ENCODE results near the gene S100A7A.

The S100A7A gene

DNA sequence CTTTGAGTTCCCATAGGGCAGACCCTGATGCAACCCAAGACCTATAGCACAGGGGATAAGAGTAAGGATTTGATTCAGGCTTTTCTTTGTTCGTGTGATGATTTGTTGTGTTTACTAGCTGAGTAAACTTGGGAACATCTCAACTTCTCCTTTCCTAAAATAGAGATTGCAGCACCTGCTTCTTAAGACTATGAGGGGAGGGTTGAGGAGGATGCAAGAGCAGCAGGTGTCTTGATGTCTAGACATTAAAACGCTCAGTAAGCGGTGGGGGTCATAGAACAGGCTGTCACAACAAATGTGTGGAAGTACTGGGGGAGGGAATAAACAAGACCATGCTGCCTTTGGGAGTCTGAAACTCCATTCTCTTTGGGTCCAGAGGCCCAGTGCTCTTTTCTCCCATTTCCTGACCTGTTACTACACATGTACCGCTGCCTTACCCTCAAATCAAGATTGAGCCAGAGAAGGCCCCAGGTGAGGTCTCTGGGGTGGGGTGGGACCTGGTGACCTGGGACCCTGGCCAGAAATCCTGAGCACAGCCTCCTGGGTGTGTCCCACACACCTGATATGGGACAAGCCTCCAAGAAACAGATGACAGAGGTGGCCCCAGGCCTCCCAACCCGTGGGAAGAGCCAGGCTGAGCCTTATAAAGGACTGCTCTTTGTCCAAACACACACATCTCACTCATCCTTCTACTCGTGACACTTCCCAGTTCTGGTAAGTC is at the start of gene S100A7A:
TSS of gene S100A7A (plus strand) at position 671 of the 721 bp plus-strand sequence. CDS start 1,563 bp downstream, outside the sequence.
- H3K27ac Mint-ChIP-seq = no peak within 1 kb of the TSS
- peaks cover 20% of the 10 kb centered on the region for H3K27me3 Mint-ChIP-seq
- peaks cover 3% of the 10 kb centered on the region for H3K9me3 Mint-ChIP-seq (ENCODE audit: low read depth)
- H3K4me3 Mint-ChIP-seq = no peak within 1 kb of the TSS
- H3K4me1 Mint-ChIP-seq (ENCODE audit: low read depth) = no peaks in the 10 kb centered on the region
- no peaks in the 10 kb centered on the region for H3K36me3 Mint-ChIP-seq

DNA sequence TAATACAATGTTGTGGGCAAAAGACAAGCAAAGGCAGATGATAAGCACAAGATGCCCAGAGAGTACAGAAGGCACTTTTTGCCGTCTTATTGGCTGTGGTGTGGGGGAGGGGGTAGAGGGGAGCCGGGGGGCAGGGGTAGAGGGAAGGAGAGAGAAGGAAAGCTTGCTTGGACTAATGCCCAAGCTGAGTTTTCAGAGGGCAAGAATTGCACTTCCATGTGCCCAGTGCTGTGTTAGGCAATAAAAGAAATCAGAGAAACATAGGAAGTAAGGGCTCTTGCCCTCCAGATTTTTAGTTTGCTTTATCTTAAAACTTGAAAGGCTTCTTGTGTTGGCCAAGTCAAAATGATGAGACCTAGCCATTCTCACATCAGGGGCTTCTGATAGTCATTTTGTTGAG is 49.2 kb upstream of the S100A7A start:
- no peaks in the 10 kb centered on the region for H3K36me3 Mint-ChIP-seq
- no peak overlapping the region for H3K27ac Mint-ChIP-seq
- H3K4me3 Mint-ChIP-seq = no peak overlapping the region
- no peaks in the 10 kb centered on the region for H3K9me3 Mint-ChIP-seq (ENCODE audit: low read depth)
- H3K27me3 Mint-ChIP-seq = peaks cover 2% of the 10 kb centered on the region
- no peaks in the 10 kb centered on the region for H3K4me1 Mint-ChIP-seq (ENCODE audit: low read depth)

DNA sequence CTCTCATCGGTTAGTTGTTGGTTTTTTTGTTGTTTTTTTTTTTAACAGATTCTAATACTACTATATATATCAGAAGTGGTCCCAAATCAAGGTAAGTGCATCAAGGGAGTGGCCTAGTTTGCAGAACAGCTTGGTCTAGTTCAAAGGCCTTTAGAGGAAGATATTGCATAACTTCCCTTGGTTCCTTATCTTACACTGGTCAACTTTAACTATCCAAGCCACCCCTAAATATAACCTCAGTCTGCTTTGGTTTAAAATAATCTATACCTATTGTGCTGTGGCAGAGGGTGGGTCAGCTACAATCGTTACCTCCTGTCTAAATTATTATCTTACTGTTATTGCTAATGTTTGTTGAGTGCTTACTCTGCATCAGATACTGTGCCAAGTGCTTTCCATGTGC is 47.8 kb upstream of the S100A7A start:
- Mint-ChIP-seq H3K4me3 (no peak overlapping the region), H3K9me3 (ENCODE audit: low read depth) (no peaks in the 10 kb centered on the region), H3K27ac (no peak overlapping the region), H3K4me1 (ENCODE audit: low read depth) (no peaks in the 10 kb centered on the region), H3K36me3 (no peaks in the 10 kb centered on the region), H3K27me3 (peaks cover 6% of the 10 kb centered on the region)

DNA sequence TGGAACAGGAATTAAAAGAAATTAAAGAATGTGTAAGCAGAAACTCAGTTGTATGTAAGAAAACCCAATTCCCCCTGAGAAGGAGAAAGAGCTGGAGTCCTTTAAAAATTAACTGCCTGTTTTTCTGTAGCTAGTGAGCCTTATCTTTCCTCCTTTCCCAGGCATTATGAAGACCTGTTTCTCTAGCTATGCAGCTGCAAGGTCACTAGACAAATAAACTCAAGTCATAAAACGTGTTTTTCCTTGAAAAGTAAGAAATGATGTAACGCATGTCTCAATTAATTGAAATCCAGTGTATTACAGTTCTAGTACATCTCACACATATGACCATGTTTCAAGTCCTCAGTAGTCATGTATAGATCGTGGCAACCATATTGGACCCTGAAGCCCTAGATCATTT is 46.2 kb upstream of the S100A7A start:
- no peak overlapping the region for H3K27ac Mint-ChIP-seq
- H3K4me3 Mint-ChIP-seq = no peak overlapping the region
- peaks cover 7% of the 10 kb centered on the region for H3K27me3 Mint-ChIP-seq
- no peaks in the 10 kb centered on the region for H3K36me3 Mint-ChIP-seq
- no peaks in the 10 kb centered on the region for H3K9me3 Mint-ChIP-seq (ENCODE audit: low read depth)
- no peaks in the 10 kb centered on the region for H3K4me1 Mint-ChIP-seq (ENCODE audit: low read depth)

DNA sequence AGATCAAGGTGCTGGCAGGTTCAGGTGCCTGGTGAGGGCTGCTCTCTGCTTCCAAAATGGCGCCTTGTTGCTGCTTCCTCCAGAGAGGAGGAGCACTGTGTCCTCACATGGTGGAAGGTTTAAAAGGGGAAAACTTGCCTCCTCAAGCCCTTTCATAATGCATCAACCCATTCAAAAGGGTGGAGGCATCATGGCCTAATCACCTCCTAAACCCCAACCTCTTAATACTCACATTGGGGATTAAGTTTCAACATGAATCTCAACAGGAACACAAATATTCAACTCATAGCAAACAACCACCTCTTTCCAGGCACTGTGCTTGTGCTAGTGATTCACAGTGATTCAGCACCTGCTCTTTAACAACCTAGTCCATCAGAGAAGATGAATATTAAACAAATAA is 45.1 kb upstream of the S100A7A start:
- H3K36me3 Mint-ChIP-seq = no peaks in the 10 kb centered on the region
- H3K4me1 Mint-ChIP-seq (ENCODE audit: low read depth) = no peaks in the 10 kb centered on the region
- H3K4me3 Mint-ChIP-seq = no peak overlapping the region
- H3K9me3 Mint-ChIP-seq (ENCODE audit: low read depth) = no peaks in the 10 kb centered on the region
- H3K27me3 Mint-ChIP-seq = peaks cover 10% of the 10 kb centered on the region
- H3K27ac Mint-ChIP-seq = no peak overlapping the region

DNA sequence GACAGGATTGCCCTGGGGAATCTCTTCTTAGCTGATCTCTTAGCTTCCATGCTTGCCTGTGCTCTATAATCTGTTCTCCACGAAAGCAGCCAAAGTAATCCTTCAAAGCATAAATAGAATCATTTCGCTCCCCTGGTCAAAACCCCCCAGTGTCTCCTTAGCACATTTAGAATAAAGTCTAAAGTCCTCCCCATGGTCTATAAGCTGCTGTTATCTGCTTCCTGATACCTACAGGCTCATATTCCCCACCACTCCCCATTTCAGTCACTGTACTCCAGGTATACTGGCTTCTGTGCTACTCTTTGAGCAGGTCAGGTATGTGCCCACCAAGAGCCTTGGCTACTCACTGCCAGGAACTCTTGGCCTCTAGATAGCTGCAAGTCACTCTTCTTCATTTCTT is 43.7 kb upstream of the S100A7A start:
- H3K4me1 Mint-ChIP-seq (ENCODE audit: low read depth) = no peaks in the 10 kb centered on the region
- no peak overlapping the region for H3K4me3 Mint-ChIP-seq
- H3K9me3 Mint-ChIP-seq (ENCODE audit: low read depth) = no peaks in the 10 kb centered on the region
- no peak overlapping the region for H3K27ac Mint-ChIP-seq
- peaks cover 3% of the 10 kb centered on the region for H3K36me3 Mint-ChIP-seq
- H3K27me3 Mint-ChIP-seq = peaks cover 18% of the 10 kb centered on the region

DNA sequence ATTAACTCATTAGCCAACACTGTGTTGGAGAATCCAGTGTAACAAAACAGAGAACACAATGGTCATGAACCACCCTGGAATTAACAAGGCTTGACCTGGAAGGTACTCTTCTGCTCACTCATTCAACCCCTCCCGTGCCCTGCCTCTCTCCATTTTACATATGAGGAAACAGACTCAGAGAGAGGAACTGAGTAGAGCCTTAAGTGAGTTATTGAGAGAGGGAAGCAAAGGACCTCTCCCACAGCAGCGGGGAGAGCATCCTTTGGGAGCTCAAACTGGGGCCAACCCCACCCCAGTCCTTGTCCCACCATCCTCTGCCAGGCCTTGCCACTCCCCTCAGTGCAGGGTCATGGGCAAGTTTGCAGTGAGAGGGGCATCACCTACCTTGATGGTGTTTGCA is 42.2 kb upstream of the S100A7A start:
- peaks cover 3% of the 10 kb centered on the region for H3K36me3 Mint-ChIP-seq
- H3K9me3 Mint-ChIP-seq (ENCODE audit: low read depth) = no peaks in the 10 kb centered on the region
- no peak overlapping the region for H3K4me3 Mint-ChIP-seq
- H3K27me3 Mint-ChIP-seq = peaks cover 21% of the 10 kb centered on the region
- H3K27ac Mint-ChIP-seq = no peak overlapping the region
- no peaks in the 10 kb centered on the region for H3K4me1 Mint-ChIP-seq (ENCODE audit: low read depth)

DNA sequence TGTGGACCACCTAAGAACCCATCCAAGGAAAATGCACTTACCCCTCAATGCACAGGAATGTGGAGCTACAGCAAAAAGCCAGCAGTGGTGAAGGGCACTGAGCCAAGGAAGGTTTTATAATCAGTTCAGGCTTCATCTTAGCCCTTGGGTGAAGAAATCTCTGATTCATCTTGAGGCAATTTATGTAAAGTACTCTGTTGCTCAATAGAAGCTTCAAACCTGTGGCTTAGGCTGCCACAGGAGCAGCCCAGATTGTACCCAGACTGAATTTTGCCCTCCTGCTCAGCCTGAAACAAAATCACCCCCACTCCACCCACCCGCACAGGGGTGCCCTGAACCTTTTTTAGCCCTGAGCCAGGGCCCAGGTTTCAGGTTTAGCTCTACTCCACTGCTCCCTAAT is 40.8 kb upstream of the S100A7A start, which contains the start of gene S100A12:
TSS of gene S100A12 (minus strand) at position 111 of the 400 bp plus-strand sequence. CDS start 1,029 bp downstream, outside the sequence.
- Mint-ChIP-seq H3K4me1 (ENCODE audit: low read depth) (no peaks in the 10 kb centered on the region), H3K4me3 (no peak within 1 kb of the TSS), H3K27me3 (peaks cover 25% of the 10 kb centered on the region), H3K27ac (no peak within 1 kb of the TSS), H3K9me3 (ENCODE audit: low read depth) (no peaks in the 10 kb centered on the region), H3K36me3 (peaks cover 3% of the 10 kb centered on the region)

DNA sequence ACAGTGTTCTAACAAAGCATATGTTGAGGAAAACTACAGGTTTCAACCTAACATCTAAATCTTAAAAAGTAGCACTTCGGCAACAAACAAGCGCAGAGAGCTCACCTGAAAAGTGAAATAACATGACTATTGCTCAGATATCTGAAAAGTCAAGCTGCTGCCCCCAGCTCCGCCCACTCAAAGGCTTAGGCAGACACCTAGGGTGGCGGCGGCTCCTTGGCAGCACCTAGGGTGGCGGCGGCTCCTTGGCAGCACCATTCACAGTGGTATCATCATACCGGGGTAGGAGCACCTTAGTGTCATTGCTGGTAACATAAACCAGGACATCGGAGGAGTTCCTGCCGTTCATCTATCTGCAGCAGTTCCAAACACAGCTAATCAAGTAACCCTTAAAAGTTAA is 36.7 kb upstream of the S100A7A start:
- Mint-ChIP-seq H3K9me3 (ENCODE audit: low read depth) (no peaks in the 10 kb centered on the region), H3K4me1 (ENCODE audit: low read depth) (no peaks in the 10 kb centered on the region), H3K4me3 (no peak overlapping the region), H3K27ac (no peak overlapping the region), H3K36me3 (peaks cover 3% of the 10 kb centered on the region), H3K27me3 (peaks cover 18% of the 10 kb centered on the region)

DNA sequence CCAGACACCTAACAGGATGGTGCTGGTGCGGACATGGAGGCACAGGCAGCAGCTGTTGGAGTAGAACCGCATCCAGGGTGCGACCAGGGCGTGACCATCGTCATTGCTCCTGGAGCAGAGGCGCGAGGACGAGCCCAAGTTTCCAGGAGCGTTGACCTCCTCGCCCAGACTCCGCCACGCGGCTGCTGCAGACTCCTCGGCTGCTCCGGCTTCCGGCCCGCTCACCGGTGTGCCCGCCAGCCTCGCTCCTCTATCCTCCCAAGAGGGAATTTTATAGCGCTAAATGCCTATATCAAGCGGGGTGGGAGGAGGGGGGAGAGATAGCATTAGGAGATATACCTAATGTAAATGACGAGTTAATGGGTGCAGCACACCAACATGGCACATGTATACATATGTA is 35.6 kb upstream of the S100A7A start:
- Mint-ChIP-seq H3K27ac (no peak overlapping the region), H3K27me3 (peaks cover 18% of the 10 kb centered on the region), H3K4me1 (ENCODE audit: low read depth) (no peaks in the 10 kb centered on the region), H3K4me3 (no peak overlapping the region), H3K9me3 (ENCODE audit: low read depth) (no peaks in the 10 kb centered on the region), H3K36me3 (peaks cover 3% of the 10 kb centered on the region)

DNA sequence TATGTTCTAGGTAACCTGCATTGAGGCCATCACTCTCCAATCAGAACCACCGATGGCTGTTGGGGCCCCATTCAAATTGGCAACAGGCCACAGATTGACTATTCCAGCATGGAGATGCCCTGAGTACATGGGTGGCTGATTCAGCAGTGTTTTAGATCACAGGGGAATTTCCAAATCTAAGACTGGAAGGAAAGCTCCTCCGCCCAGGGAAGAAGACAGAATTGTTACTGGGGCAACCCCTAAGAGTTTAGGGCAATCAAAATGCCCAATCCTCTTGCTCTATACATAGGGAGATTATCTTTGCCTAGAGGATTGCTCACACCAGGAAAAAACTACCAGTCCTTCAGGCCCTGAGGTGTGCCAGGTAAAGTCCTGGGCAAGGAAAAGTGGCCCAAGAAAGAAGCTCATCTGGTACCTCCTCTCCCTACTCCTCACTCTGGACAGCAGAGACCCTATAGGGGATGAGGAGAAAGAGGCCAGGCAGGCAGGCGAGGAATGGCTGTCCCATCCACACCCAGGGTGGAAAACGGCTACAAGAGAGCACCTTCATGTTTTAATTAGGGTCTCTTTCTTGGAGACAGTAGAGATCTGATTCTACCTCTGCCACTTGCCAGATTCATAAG is 31.3 kb upstream of the S100A7A start:
- no peak overlapping the region for H3K4me3 Mint-ChIP-seq
- no peaks in the 10 kb centered on the region for H3K9me3 Mint-ChIP-seq (ENCODE audit: low read depth)
- H3K27ac Mint-ChIP-seq = no peak overlapping the region
- H3K27me3 Mint-ChIP-seq = no peaks in the 10 kb centered on the region
- H3K4me1 Mint-ChIP-seq (ENCODE audit: low read depth) = no peaks in the 10 kb centered on the region
- no peaks in the 10 kb centered on the region for H3K36me3 Mint-ChIP-seq

DNA sequence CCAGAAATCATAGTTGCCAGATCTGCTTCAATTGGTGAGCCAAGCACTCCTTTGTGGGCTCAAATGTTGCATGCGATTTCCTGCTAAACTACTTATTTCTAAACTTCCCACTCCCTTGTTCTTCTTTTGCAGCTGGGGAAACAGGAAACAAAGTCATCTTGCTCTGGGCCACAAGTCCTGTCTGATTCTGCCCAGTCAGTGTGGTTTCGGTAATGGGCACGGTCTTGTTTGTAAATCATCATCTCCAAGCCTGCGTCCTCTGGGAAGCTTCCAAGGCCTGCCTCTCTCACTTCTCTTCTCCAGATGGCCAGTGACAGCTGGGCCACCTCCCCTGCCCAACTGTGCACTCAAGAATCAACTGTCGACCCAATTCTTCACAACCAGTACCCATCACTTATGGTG is 29.8 kb upstream of the S100A7A start:
- Mint-ChIP-seq H3K27me3 (no peaks in the 10 kb centered on the region), H3K36me3 (no peaks in the 10 kb centered on the region), H3K9me3 (ENCODE audit: low read depth) (no peaks in the 10 kb centered on the region), H3K4me1 (ENCODE audit: low read depth) (no peaks in the 10 kb centered on the region), H3K4me3 (no peak overlapping the region), H3K27ac (no peak overlapping the region)

DNA sequence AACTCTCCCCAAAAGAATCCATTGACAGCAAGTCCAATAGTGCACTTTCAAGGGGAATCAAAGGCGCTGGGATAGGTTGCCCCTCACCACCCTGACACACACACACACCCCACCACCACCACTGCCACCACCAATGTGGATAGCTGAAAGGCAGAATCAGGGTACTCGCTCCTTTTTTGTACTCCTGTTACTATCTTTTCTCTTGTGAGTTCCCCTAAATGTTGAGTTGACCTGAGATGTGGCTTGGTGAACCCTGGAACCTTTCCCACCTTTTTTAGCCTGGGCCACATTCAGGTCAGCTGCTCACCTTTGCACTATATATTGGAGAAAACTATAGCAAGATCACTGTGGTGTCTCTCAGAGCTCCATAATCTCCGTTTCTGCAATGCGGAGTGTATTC is 29.3 kb upstream of the S100A7A start:
- no peak overlapping the region for H3K4me3 Mint-ChIP-seq
- H3K4me1 Mint-ChIP-seq (ENCODE audit: low read depth) = no peaks in the 10 kb centered on the region
- H3K36me3 Mint-ChIP-seq = no peaks in the 10 kb centered on the region
- H3K9me3 Mint-ChIP-seq (ENCODE audit: low read depth) = no peaks in the 10 kb centered on the region
- no peak overlapping the region for H3K27ac Mint-ChIP-seq
- H3K27me3 Mint-ChIP-seq = no peaks in the 10 kb centered on the region

DNA sequence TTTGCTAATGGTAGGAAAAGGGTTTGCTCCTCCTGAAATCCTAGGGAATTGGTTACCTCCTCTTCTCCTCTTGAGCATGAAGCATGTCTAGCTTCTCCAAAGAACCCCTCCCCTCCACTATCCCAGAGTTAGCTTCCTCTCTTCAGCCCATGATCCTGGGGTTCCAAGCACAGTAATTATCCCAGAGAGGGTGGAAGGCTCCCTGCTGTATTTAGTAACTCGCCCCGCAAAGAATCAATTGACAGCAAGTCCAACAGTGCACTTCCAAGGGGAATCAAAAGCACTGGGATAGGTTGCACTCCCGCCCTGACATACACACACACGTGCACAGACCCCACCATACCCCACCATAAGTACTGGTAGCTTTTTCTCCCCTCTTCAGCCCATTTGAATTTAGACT is 28.5 kb upstream of the S100A7A start:
- no peaks in the 10 kb centered on the region for H3K27me3 Mint-ChIP-seq
- no peaks in the 10 kb centered on the region for H3K36me3 Mint-ChIP-seq
- H3K4me3 Mint-ChIP-seq = no peak overlapping the region
- no peaks in the 10 kb centered on the region for H3K4me1 Mint-ChIP-seq (ENCODE audit: low read depth)
- H3K9me3 Mint-ChIP-seq (ENCODE audit: low read depth) = no peaks in the 10 kb centered on the region
- H3K27ac Mint-ChIP-seq = no peak overlapping the region

DNA sequence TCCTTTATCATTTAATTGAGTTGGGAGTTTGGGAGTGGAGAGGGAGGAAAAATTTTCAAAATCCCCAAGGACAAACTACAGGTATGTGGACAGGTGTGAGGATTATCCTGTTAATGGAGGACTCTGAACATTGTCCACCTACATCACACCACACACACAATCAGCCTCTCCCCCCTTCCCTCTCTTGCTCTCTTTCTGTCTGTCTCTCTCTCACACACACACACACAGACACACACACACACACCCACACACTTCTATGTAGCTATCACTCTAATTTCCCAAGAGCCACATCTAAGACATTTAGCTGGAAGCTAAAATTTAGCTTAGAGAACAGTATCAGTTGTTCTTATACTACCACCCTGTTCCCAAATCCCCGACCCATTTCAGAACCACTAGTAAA is 26.9 kb upstream of the S100A7A start:
- Mint-ChIP-seq H3K27me3 (peaks cover 3% of the 10 kb centered on the region), H3K4me3 (no peak overlapping the region), H3K27ac (no peak overlapping the region), H3K4me1 (ENCODE audit: low read depth) (no peaks in the 10 kb centered on the region), H3K36me3 (no peaks in the 10 kb centered on the region), H3K9me3 (ENCODE audit: low read depth) (no peaks in the 10 kb centered on the region)
